Measurements from ENCODE around the gene JADE3. TPM values are rescaled to one million over a fixed set of nuclear protein-coding genes. Genes with fewer than 3 reads are reported as not detected.

The JADE3 gene
- polyA plus RNA-seq, 1 donor from 2014 or later, result 6.8 TPM

- Histone ChIP-seq H2AFZ (ENCODE audit: low read depth, low read length) (no peak overlapping the region), H3K27me3 (ENCODE audit: insufficient read depth, low read depth, low read length) (no peaks in the 10 kb centered on the region), H3K9me2 (ENCODE audit: insufficient read depth, low read length) (no peaks in the 10 kb centered on the region), H3K9ac (ENCODE audit: low read length) (no peak overlapping the region), H3K27ac (ENCODE audit: low read length) (no peak overlapping the region), H3K9me3 (ENCODE audit: low read length) (no peaks in the 10 kb centered on the region), H3K79me2 (replicated peaks; ENCODE audit: insufficient read depth, low read length) (no peaks in the 10 kb centered on the region), H3K36me3 (ENCODE audit: insufficient read depth, low read length) (no peaks in the 10 kb centered on the region), H4K20me1 (ENCODE audit: insufficient read depth) (no peaks in the 10 kb centered on the region), H3F3A (ENCODE audit: insufficient read depth, low read length, poor library complexity, severe bottlenecking) (no peaks in the 10 kb centered on the region), H3K4me3 (ENCODE audit: low read length) (no peak overlapping the region), H3K4me2 (ENCODE audit: low read length) (no peak overlapping the region)
- TF ChIP-seq MXI1 (conservative IDR thresholded peaks at IDR 0.05; ENCODE audit: poor library complexity, severe bottlenecking) (no peak), RAD21 (conservative IDR thresholded peaks at IDR 0.05) (no peak), TAF1 (IDR thresholded peaks at IDR 0.05; ENCODE audit: low read depth) (no peak), CTCF (IDR thresholded peaks at IDR 0.05; ENCODE audit: poor library complexity, severe bottlenecking) (no peak), EP300 (conservative IDR thresholded peaks at IDR 0.05; ENCODE audit: poor library complexity, severe bottlenecking) (no peak), EZH2 (IDR thresholded peaks at IDR 0.05; ENCODE audit: borderline replicate concordance, insufficient read depth, low read length, poor library complexity, severe bottlenecking) (no peak), POLR2AphosphoS5 (IDR thresholded peaks at IDR 0.05) (no peak), SMC3 (conservative IDR thresholded peaks at IDR 0.05; ENCODE audit: poor library complexity) (no peak), REST (IDR thresholded peaks at IDR 0.05; ENCODE audit: borderline replicate concordance) (no peak)
These were observed 168.1 kb downstream of the JADE3 start for GRCh38 chrX:47080215-47080914.

- Histone ChIP-seq H3K4me2 (ENCODE audit: low read length) (no peak overlapping the region), H3K4me3 (ENCODE audit: low read length) (no peak overlapping the region), H3K9me2 (ENCODE audit: insufficient read depth, low read length) (no peaks in the 10 kb centered on the region), H3K9ac (ENCODE audit: low read length) (no peak overlapping the region), H2AFZ (ENCODE audit: low read depth, low read length) (no peak overlapping the region), H3K79me2 (replicated peaks; ENCODE audit: insufficient read depth, low read length) (no peaks in the 10 kb centered on the region), H3K36me3 (ENCODE audit: insufficient read depth, low read length) (no peaks in the 10 kb centered on the region), H3K27me3 (ENCODE audit: insufficient read depth, low read depth, low read length) (no peaks in the 10 kb centered on the region), H4K20me1 (ENCODE audit: insufficient read depth) (no peaks in the 10 kb centered on the region), H3K9me3 (ENCODE audit: low read length) (no peaks in the 10 kb centered on the region), H3F3A (ENCODE audit: insufficient read depth, low read length, poor library complexity, severe bottlenecking) (no peaks in the 10 kb centered on the region), H3K27ac (ENCODE audit: low read length) (no peak overlapping the region)
- TF ChIP-seq MXI1 (conservative IDR thresholded peaks at IDR 0.05; ENCODE audit: poor library complexity, severe bottlenecking), result no peak
- no peak for TF ChIP-seq TAF1 (IDR thresholded peaks at IDR 0.05; ENCODE audit: low read depth)
- no peak for TF ChIP-seq CTCF (IDR thresholded peaks at IDR 0.05; ENCODE audit: poor library complexity, severe bottlenecking)
- TF ChIP-seq SMC3 (conservative IDR thresholded peaks at IDR 0.05; ENCODE audit: poor library complexity), result no peak
- no peak for TF ChIP-seq EP300 (conservative IDR thresholded peaks at IDR 0.05; ENCODE audit: poor library complexity, severe bottlenecking)
- no peak for TF ChIP-seq RAD21 (conservative IDR thresholded peaks at IDR 0.05)
- TF ChIP-seq POLR2AphosphoS5 (IDR thresholded peaks at IDR 0.05), result no peak
- TF ChIP-seq EZH2 (IDR thresholded peaks at IDR 0.05; ENCODE audit: borderline replicate concordance, insufficient read depth, low read length, poor library complexity, severe bottlenecking), result no peak
- no peak for TF ChIP-seq REST (IDR thresholded peaks at IDR 0.05; ENCODE audit: borderline replicate concordance)
These were observed 168.7 kb downstream of the JADE3 start for GRCh38 chrX:47080915-47081236.
